Pons (tissue), 1 donor: ENCODE measurements around the gene KLK10.

Experiments
- DNase-seq: peaks from one replicate; pipeline ENCODE4 v3.0.0-alpha.2; 2016; ENCODE audit warnings: low spot score

KLK10 gene, protein sequence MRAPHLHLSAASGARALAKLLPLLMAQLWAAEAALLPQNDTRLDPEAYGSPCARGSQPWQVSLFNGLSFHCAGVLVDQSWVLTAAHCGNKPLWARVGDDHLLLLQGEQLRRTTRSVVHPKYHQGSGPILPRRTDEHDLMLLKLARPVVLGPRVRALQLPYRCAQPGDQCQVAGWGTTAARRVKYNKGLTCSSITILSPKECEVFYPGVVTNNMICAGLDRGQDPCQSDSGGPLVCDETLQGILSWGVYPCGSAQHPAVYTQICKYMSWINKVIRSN

GRCh38 chr19:51019544-51019925 lies at the start of gene KLK10:
Gene KLK10 (minus strand): TSS chr19:51019709. CDS start chr19:51019130, 579 bp downstream.
- no peak for DNase-seq

DNA sequence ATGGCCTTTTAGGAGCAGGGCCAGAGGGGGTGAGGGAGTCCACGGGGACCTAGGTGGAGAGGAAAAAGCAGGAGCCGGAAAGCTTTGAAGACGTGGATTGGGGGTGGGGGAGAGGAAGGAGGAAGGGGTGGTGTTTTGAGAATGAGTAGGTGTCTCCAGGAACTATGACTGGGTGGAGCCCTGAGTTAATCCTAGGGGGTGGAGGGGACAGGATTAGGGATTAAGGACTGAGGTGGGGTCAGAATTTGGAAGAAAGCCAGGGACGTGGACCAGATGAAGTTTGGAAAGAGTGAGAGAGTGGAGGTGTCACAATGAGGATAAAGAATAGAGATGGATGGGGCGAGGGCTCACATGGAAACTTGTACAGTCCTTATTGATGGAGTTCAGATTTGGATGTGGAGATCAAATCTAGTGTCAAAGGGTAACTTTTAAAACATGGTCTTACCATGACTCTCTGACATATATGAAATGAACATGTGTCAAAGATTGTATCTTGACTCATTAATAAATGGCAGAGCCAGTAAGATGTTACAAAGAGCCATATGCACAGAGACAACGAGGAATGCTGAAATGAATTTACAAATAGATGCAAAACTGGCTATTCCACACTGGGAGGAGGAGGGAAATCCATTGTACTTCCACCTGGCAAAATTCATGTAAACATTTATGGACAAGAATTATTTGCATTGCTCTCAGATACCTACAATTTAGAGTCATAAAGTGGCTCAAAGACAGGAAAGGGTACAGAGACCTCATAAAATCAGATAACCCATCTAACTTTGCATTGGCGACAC lies 47.1 kb upstream of the KLK10 start:
- no peak for DNase-seq

- no peak for DNase-seq
Measured at GRCh38 chr19:51065221-51065960, 45.9 kb upstream of the KLK10 start.

GRCh38 chr19:51064534-51065220 lies 45.2 kb upstream of the KLK10 start, which contains the start of gene KLK13:
Gene KLK13 (minus strand): TSS chr19:51065092. CDS start chr19:51065067, 25 bp downstream.
- no peak for DNase-seq

DNA sequence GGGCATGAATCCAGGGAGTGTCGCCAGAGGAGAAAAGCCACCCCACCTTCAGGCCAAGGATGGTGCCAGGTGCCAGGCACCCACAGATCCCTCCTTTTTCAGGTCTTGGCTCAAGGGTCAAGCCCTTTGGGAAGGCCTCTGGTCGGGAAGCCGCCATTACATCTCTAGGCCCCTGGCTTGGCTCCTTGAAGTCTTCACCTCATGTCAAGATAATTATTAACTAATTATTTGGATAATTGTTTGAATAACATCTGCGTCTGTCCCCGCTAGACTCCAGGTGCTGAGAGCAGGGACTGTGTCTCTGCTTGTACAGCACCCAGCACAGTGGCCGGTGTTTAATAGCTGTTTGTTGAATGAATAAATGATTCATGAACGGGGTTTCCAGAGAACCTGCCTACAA lies 44.2 kb upstream of the KLK10 start:
- DNase-seq: no peak

- no peak for DNase-seq
Measured at GRCh38 chr19:51060973-51061372, 41.5 kb upstream of the KLK10 start.

GRCh38 chr19:51060336-51060735 lies 40.8 kb upstream of the KLK10 start:
- no peak for DNase-seq

DNA sequence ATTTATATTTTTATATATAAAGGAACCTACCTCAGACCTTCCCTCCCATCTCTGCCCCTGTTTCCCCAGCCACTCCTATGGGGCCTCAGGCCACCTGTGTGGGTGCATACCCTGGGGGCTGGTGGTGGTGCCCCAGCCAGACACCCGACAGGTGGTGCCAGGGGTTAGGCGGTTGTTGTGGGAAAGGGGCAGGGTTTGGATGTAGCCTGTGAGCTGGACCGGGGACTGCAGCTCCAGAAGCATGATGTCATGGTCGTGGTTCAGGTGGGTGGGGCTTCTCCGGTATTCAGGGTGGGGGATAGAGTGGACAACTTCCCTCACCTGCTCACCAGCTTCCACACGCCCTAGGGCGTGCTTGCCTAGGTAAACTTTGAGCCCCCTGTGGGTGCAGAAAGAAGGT lies 40.2 kb upstream of the KLK10 start:
- no peak for DNase-seq

DNA sequence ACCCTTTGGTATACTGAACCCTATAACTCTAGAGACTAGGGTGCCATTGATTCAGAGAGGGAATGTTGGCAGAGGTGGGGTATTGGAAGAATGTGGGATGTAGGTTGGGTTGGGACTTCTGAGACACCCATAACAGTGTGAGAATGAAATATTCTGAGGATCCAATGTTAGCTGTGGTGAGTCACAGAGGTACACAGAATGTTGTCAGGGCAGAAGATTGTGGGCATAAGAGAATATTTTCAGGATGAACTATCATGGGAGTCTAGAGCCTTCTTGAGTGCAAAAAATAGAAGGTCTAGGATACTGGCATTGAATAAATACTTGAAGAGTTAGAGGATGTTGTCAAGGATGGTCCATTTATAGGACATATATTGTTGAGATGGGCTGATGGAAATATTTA lies 36.4 kb upstream of the KLK10 start:
- no peak for DNase-seq

GRCh38 chr19:51047031-51047335 lies 27.5 kb upstream of the KLK10 start:
- no peak for DNase-seq

- DNase-seq: no peak
Measured at GRCh38 chr19:51044327-51044726, 24.8 kb upstream of the KLK10 start.

DNA sequence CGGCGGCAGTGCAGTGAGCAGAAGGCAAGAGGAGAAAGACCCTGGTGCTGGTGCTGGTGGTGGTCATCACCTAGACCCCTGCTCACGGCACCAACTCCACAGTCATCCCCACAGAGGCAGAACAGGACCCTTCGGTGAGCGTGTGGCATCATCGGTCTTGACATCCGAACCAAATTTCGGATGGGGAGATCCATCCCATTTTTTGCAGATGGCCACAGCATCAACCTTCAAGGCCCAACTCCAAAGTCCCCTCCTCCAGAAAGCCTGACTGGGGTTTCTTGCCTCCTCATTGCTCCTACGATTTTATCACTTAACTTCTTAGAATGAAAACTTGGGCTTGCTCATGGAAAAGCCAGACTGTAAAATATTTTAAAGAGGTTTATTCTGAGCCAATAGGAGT lies 24.0 kb upstream of the KLK10 start:
- no peak for DNase-seq

- no peak for DNase-seq
Measured at GRCh38 chr19:51040151-51040550, 20.6 kb upstream of the KLK10 start.

DNA sequence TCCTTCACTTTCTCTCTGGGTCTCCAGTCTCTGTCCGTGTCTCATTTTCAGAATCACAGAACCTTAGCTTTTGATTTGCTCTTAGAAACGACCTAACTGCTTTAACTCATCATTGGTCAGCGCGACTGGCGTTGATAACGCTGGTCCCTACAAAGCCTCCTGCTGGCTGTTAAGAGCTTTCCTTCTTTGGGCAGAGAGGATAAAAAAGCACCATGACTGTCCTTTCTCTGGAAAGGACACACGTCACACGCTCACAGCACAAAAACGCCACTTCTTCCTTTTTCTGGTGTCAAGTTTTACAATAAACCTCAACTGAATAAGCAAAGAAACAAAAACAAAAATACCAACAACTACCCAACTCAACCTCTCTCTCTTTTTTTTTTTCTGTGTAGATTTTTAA lies 17.0 kb upstream of the KLK10 start:
- no peak for DNase-seq

DNA sequence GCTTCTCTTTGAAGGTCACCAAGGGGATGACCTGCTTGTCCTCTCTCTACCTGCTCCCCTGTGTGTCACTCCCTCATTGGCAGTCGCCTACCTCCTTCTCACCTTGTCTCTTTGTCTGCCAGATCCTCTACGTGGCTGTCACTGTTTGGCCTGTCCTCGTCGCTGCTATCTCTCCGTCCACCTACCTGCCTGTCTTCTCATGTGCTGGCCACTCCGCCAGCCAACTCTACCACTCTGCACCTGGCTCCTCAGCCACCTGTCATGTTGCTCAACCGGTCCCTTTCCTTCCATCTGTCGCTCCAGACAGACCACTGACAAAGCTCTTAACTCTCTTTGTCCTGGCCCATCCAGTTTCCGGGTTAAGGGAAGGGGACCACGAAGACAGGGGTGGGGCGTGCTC lies 15.2 kb upstream of the KLK10 start, which contains the start of gene KLK12:
Gene KLK12, minus strand, starts transcription at position 299 of the 400 bp plus-strand sequence. CDS start 381 bp downstream, outside the sequence.
- no peak for DNase-seq

GRCh38 chr19:51031880-51032225 lies 12.3 kb upstream of the KLK10 start:
- no peak for DNase-seq

DNA sequence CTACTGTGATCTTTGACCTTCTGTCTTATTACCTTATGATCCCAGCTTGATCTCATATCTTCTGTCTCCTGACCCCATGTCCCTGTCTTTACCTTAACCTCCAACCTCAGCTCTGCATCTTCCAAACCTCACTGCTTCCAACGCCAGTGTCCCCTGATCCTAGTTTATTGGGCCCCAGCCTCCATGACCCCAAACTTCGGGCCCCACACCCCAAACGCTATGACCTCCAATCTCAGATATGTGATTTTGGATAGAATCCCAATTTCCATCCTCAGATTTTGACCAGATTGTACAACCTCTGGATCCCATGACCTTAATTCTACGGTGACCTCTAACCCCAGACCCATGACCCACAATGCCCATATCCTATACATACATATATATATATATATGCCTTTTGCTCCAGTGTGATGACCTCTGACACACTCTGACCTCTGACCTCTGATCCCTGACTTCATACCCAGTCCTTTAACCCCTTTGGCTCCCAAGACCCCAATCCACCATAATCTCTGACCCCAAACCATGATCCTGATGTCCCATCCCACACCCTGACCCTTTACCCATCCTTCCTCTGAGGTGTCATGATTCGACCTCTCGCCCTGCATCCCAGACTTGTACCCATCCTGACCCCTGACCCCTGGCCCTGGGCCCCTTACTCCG lies 11.8 kb upstream of the KLK10 start:
- DNase-seq: no peak

- no peak for DNase-seq
Measured at GRCh38 chr19:51030631-51031030, 11.1 kb upstream of the KLK10 start.

GRCh38 chr19:51029718-51030117 lies 10.2 kb upstream of the KLK10 start:
- DNase-seq: no peak

DNA sequence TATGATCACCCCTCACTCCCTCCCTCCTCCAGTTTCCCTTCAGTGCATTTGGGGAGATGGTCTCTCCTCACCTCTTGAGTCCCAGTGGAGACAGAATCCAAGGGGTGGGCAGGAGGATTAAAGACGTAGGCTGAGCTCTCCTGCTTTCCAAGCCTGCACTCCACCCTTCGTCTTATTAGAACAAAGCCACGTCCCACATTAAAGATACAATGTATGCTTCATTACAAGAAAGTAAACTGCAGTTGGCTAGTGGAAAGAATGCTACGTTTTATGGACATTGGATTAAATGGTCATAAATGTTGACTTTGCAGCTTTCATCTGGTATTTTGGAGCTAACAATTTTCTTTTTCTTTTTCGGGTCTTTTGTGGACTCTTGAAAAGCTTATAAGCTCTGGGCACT lies 8.4 kb upstream of the KLK10 start:
- DNase-seq: no peak

DNA sequence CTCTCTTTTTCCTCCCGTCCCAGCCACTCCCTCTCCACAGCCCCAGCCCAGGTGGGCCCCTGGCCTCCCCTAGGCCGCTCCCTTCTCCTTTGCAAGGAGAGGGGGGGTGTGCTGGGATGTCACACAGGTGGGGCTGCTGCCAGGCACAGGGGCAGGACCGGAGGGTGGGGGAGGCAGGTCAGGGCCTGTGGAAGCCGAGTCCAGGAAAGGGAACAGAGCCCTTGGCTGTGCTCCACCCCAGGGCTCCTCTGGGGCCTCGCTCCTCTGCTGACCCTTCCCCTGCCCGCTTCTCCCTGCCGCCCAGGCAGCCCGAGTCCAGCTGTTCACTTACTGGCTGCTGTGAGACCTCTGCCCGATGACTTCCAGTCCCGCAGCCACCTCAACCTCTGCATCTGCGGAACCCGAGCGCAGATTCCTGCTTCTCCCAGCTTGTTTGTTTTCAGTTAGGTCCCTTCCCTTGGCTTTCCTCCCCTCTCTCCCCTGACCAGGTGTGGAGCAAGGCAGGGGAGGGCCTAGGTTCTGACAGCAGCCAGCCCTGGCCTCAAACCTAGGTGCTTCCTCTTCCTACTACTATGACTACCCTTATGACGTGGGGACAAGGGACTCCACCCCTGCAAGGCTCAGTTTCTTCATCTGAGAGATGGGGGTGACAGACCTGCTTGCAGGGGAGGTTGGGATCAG lies 7.8 kb upstream of the KLK10 start:
- DNase-seq: no peak

DNA sequence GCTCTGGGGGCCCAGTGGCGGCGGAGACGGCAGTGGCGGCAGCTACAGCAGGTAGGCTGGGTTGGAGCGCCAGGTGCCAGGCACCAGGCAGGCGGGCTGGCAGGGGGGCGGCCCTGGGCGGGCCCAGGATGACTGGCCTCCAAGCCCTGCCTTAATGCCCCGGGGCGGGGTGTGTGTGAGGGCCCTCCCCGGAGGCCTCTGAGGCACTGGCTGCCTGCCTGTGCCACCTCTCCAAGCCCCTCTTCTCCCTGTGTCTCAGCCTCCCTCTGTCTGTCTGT lies 7.0 kb upstream of the KLK10 start, which contains the start of gene KLK11:
Gene KLK11, minus strand, starts transcription at position 63 of the 278 bp plus-strand sequence. CDS start 985 bp downstream, outside the sequence.
- no peak for DNase-seq
